Fibroblast of lung (primary cell): ENCODE results near the gene SLIT3.

Experiments
- EZH2 ChIP-seq: IDR thresholded peaks from 2 replicates; pipeline ENCODE4 v1.5.1; 2012; ENCODE audit warnings: low read length, control low read depth, mild to moderate bottlenecking; ENCODE audit errors: missing control alignments
- TF ChIP-seq, protein P1 (sequence below), 2 donors: IDR thresholded peaks in 1 of 2; conservative IDR thresholded peaks in 1 of 2; 1 replicate in 1 of 2; 2 replicates in 1 of 2; pipeline ENCODE4 v1.5.1; 2011 to 2012; ENCODE audit warnings: low read length in 2 of 2, control low read depth in 1 of 2, inconsistent platforms in 1 of 2, low read depth in 1 of 2, mild to moderate bottlenecking in 1 of 2

DNA sequence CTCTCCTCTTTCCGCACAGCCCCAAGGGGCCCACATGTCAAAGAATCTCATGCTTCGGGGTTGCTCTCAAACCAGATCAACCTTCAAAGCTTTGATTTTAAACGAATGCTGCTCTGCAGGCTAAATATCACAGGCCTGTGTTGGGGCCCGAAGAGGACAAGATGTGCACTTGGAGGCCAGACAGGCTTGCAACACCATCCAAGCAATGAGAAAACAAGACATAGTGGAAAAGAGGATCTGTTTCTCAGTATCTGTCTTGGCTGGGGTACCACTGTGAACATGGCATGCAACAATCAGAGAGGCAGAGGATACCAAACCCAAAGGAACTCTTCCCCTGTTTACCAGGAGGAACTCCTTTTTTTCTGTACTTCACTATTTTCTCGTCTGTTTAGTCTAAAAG lies 321.8 kb downstream of the SLIT3 start:
- TF ChIP-seq, protein P1, sequence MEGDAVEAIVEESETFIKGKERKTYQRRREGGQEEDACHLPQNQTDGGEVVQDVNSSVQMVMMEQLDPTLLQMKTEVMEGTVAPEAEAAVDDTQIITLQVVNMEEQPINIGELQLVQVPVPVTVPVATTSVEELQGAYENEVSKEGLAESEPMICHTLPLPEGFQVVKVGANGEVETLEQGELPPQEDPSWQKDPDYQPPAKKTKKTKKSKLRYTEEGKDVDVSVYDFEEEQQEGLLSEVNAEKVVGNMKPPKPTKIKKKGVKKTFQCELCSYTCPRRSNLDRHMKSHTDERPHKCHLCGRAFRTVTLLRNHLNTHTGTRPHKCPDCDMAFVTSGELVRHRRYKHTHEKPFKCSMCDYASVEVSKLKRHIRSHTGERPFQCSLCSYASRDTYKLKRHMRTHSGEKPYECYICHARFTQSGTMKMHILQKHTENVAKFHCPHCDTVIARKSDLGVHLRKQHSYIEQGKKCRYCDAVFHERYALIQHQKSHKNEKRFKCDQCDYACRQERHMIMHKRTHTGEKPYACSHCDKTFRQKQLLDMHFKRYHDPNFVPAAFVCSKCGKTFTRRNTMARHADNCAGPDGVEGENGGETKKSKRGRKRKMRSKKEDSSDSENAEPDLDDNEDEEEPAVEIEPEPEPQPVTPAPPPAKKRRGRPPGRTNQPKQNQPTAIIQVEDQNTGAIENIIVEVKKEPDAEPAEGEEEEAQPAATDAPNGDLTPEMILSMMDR (conservative IDR thresholded peaks at IDR 0.05 in 1 of 2, IDR thresholded peaks at IDR 0.05 in 1 of 2; ENCODE audit: low read depth in 1 of 2, low read length in 2 of 2) = no peak
- TF ChIP-seq EZH2 = no peak
